Skin of body (tissue), 2 donors: ENCODE results near the gene SEZ6L. TPM values are rescaled to one million over a fixed set of nuclear protein-coding genes. Genes with fewer than 3 reads are reported as not detected.

Source experiments
- DNase-seq: peaks from one replicate; lab custom pipeline; 2025; lab: John Stamatoyannopoulos, UW
- total RNA-seq: library from RNA; depleted of rRNA; stranded (reverse); fragments of >200 nt; gene quantifications from one replicate; pipeline ENCODE4 v1.2.3, GENCODE V29; 2014

Gene SEZ6L
- total RNA-seq, 1 donor from 2014 or later, result 3.4 TPM

GRCh38 chr22:26241361-26241760 lies 72.1 kb downstream of the SEZ6L start:
- no peak for DNase-seq

GRCh38 chr22:26245001-26245400 lies 75.7 kb downstream of the SEZ6L start:
- no peak for DNase-seq

- no peak for DNase-seq
Observed at GRCh38 chr22:26246552-26246951, 77.3 kb downstream of the SEZ6L start.

- DNase-seq, result no peak
Observed at GRCh38 chr22:26251869-26252268, 82.6 kb downstream of the SEZ6L start.

- no peak for DNase-seq
Observed at GRCh38 chr22:26259510-26259909, 90.2 kb downstream of the SEZ6L start.

- no peak for DNase-seq
Observed at GRCh38 chr22:26264162-26264561, 94.9 kb downstream of the SEZ6L start.

GRCh38 chr22:26265281-26265680 lies 96.0 kb downstream of the SEZ6L start:
- DNase-seq, result no peak

- DNase-seq, result no peak
Observed at GRCh38 chr22:26265909-26266308, 96.6 kb downstream of the SEZ6L start.

GRCh38 chr22:26267856-26268255 lies 98.6 kb downstream of the SEZ6L start:
- DNase-seq, result no peak

GRCh38 chr22:26269572-26269971 lies 100.3 kb downstream of the SEZ6L start:
- no peak for DNase-seq

- no peak for DNase-seq
Observed at GRCh38 chr22:26271427-26271826, 102.2 kb downstream of the SEZ6L start.

GRCh38 chr22:26273011-26273675 lies 103.9 kb downstream of the SEZ6L start:
- DNase-seq, result no peak

- DNase-seq, result no peak
Observed at GRCh38 chr22:26276529-26277160, 107.4 kb downstream of the SEZ6L start.

- no peak for DNase-seq
Observed at GRCh38 chr22:26281941-26282340, 112.7 kb downstream of the SEZ6L start.

- DNase-seq, result no peak
Observed at GRCh38 chr22:26283330-26283729, 114.1 kb downstream of the SEZ6L start.

- no peak for DNase-seq
Observed at GRCh38 chr22:26285632-26286031, 116.4 kb downstream of the SEZ6L start.

- DNase-seq, result no peak
Observed at GRCh38 chr22:26286091-26286820, 117.0 kb downstream of the SEZ6L start.

GRCh38 chr22:26287382-26288225 lies 118.3 kb downstream of the SEZ6L start:
- DNase-seq, result no peak

GRCh38 chr22:26289611-26290101 lies 120.4 kb downstream of the SEZ6L start:
- no peak for DNase-seq

GRCh38 chr22:26291940-26292666 lies 122.8 kb downstream of the SEZ6L start:
- DNase-seq, result no peak

- DNase-seq, result no peak
Observed at GRCh38 chr22:26292667-26292995, 123.4 kb downstream of the SEZ6L start.
